Measurements from ENCODE around the gene SKOR1. TPM values are rescaled to one million over a fixed set of nuclear protein-coding genes. Genes with fewer than 3 reads are reported as not detected.

The SKOR1 gene
- total and polyA plus RNA-seq, 2 of the 4 experiments (the other 2 are of a cell fraction) = 0.03 TPM; not detected in 1

- no peak for TF ChIP-seq USF2 (IDR thresholded peaks at IDR 0.05; ENCODE audit: low read depth, low read length)
Observed at GRCh38 chr15:67840749-67841512, 15.6 kb downstream of the SKOR1 start (continued).

GRCh38 chr15:67841513-67841762 is 16.1 kb downstream of the SKOR1 start:
- Histone ChIP-seq H2AFZ (replicated peaks; ENCODE audit: low read length, poor library complexity) (peak overlapping the region; percentile 99), H3K14ac (replicated peaks; ENCODE audit: low read depth, low read length) (no peak overlapping the region), H3K4me2 (ENCODE audit: low read depth, low read length) (peak overlapping the region; percentile 85; the same call in 1 of the 2 replicates), H4K8ac (ENCODE audit: low read depth in 2 of 2, low read length in 2 of 2) (no peak overlapping the region), H2BK15ac (ENCODE audit: low read depth, low read length) (no peak overlapping the region), H4K91ac (ENCODE audit: insufficient read depth, low read depth, low read length) (no peak overlapping the region), H3K27me3 (ENCODE audit: control insufficient read depth, insufficient read depth, low read length) (peaks cover 13% of the 10 kb centered on the region), H3K56ac (ENCODE audit: extremely low read depth, insufficient read depth, low read length) (no peak overlapping the region), H3K18ac (ENCODE audit: low read depth, low read length) (no peak overlapping the region), H4K5ac (ENCODE audit: low read depth, low read length) (no peak overlapping the region), H2AK9ac (replicated peaks; ENCODE audit: low read depth, low read length, poor library complexity) (peak overlapping the region; percentile 22), H3K4me3 (ENCODE audit: insufficient read depth, low read depth, low read length) (no peak overlapping the region), H3K27ac (ENCODE audit: insufficient read depth, low read length) (no peak overlapping the region), H4K20me1 (ENCODE audit: insufficient read depth, low read length) (no peaks in the 10 kb centered on the region), H2BK20ac (ENCODE audit: low read depth, low read length) (no peak overlapping the region), H2BK120ac (ENCODE audit: low read depth, low read length) (no peak overlapping the region), H3K4me1 (ENCODE audit: control insufficient read depth, insufficient read depth, low read length) (peaks cover 15% of the 10 kb centered on the region; the same call in 1 of the 2 replicates), H3K4ac (ENCODE audit: low read depth, low read length) (no peak overlapping the region), H2BK5ac (ENCODE audit: low read depth, low read length, poor library complexity, severe bottlenecking) (no peak overlapping the region), H3K23ac (ENCODE audit: low read depth, low read length) (no peak overlapping the region), H2AK5ac (ENCODE audit: low read depth, low read length) (no peak overlapping the region; the same call in 1 of the 2 replicates), H3K36me3 (ENCODE audit: control insufficient read depth, insufficient read depth, low read length) (no peaks in the 10 kb centered on the region), H3K79me1 (ENCODE audit: low read depth in 1 of 2, low read length in 2 of 2) (no peaks in the 10 kb centered on the region), H3K9ac (ENCODE audit: low read depth, low read length) (no peak overlapping the region), H3K9me1 (ENCODE audit: insufficient read depth, low read length) (0 out of 2 replicates have a peak, but pooled peaks cover 6% of the 10 kb centered on the region), H3K9me3 (ENCODE audit: control insufficient read depth, insufficient read depth, low read length) (no peaks in the 10 kb centered on the region)
- in situ Hi-C loops (cut with MboI; ENCODE audit: low sequenced_read_pairs) (no loop called here), intact Hi-C loops (cut with micrococcal nuclease) (loop anchor here (2.0 kb wide), 2 partner anchors 313 to 369 kb away; no protein-coding TSS in a partner anchor), dilution Hi-C loops (cut with HindIII; ENCODE audit: low sequenced_read_pairs, unreplicated experiment) (no loop called here)
- BruUV-seq (replicated peaks) = no TSS peak
- ATAC-seq (ENCODE audit: low read depth) (no peak), DNase-seq (no peak)
- WGBS, 2 experiments (ENCODE audit: extremely low coverage in 2 of 2, insufficient read length in 1 of 2) = no CpG with 5 or more reads among the region's 4 CpGs
- CTCF ChIA-PET = interaction anchor here (0.6 to 1.4 kb wide), 2 partner anchors 312 to 713 kb away, joined by 3 read pairs; no protein-coding TSS in a partner anchor
- POLR2A ChIA-PET (ENCODE audit: unreplicated experiment) = interaction anchor here (0.7 kb wide), 1 partner anchor 383 kb away, joined by 14 read pairs; no protein-coding TSS in a partner anchor
- TF ChIP-seq, protein P1, sequence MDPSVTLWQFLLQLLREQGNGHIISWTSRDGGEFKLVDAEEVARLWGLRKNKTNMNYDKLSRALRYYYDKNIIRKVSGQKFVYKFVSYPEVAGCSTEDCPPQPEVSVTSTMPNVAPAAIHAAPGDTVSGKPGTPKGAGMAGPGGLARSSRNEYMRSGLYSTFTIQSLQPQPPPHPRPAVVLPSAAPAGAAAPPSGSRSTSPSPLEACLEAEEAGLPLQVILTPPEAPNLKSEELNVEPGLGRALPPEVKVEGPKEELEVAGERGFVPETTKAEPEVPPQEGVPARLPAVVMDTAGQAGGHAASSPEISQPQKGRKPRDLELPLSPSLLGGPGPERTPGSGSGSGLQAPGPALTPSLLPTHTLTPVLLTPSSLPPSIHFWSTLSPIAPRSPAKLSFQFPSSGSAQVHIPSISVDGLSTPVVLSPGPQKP (IDR thresholded peaks at IDR 0.05; ENCODE audit: borderline replicate concordance, low read depth, low read length) = no peak
- TF ChIP-seq MAZ (IDR thresholded peaks at IDR 0.05; ENCODE audit: borderline replicate concordance, low read depth, low read length) (no peak), FOS (IDR thresholded peaks at IDR 0.05; ENCODE audit: low read depth, low read length) (no peak), BHLHE40 (IDR thresholded peaks at IDR 0.05; ENCODE audit: low read depth, low read length) (no peak), RAD21 (IDR thresholded peaks at IDR 0.05; ENCODE audit: low read length) (no peak), MAFK (IDR thresholded peaks at IDR 0.05; ENCODE audit: low read depth, low read length) (no peak), CHD1 (IDR thresholded peaks at IDR 0.05; ENCODE audit: low read depth, low read length) (no peak), CEBPB (IDR thresholded peaks at IDR 0.05; ENCODE audit: low read depth, low read length) (no peak), CTCF (conservative IDR thresholded peaks at IDR 0.05; ENCODE audit: low read depth, low read length) (no peak), USF2 (IDR thresholded peaks at IDR 0.05; ENCODE audit: low read depth, low read length) (no peak), RCOR1 (IDR thresholded peaks at IDR 0.05; ENCODE audit: insufficient replicate concordance, low read length) (no peak)
